ENCODE results near the gene ITGBL1.

GRCh38 chr13:101455863-101456262 is 3.4 kb downstream of the ITGBL1 start:
- TF ChIP-seq CTCF (IDR thresholded peaks at IDR 0.05) (no peak), POLR2AphosphoS5 (IDR thresholded peaks at IDR 0.05) (no peak)

Measured in suprapubic skin (tissue), 3 donors.